ENCODE data around the gene FTCD.

GRCh38 chr21:46124083-46124925 is 31.1 kb downstream of the FTCD start:
- TF ChIP-seq CTCF (conservative IDR thresholded peaks at IDR 0.05; ENCODE audit: low read depth, low read length) (no peak), MXI1 (IDR thresholded peaks at IDR 0.05; ENCODE audit: borderline replicate concordance, low read depth, low read length) (no peak), POLR2A (IDR thresholded peaks at IDR 0.05; ENCODE audit: low read depth, low read length) (0 out of 2 replicates have a peak, but pooled peaks have one; percentile 1), RFX5 (IDR thresholded peaks at IDR 0.05; ENCODE audit: low read depth, low read length) (no peak), BHLHE40 (IDR thresholded peaks at IDR 0.05; ENCODE audit: low read depth, low read length) (no peak), MAFK (IDR thresholded peaks at IDR 0.05; ENCODE audit: low read depth, low read length) (no peak), CEBPB (IDR thresholded peaks at IDR 0.05; ENCODE audit: low read depth, low read length) (no peak), RCOR1 (IDR thresholded peaks at IDR 0.05; ENCODE audit: insufficient replicate concordance, low read length) (no peak)
